Thyroid gland (tissue), 4 donors: ENCODE results near the gene MTA2. TPM values are rescaled to one million over a fixed set of nuclear protein-coding genes. Genes with fewer than 3 reads are reported as not detected.

Experiments
- DNase-seq, 2 donors: peaks; one replicate each; pipeline ENCODE4 v3.0.0-alpha.2; 2019
- H3K27ac ChIP-seq, 3 donors: fragments of 200-600 bp; sonication (generic); 1 replicate in 2 of 3; 2 replicates in 1 of 3; pipeline ENCODE4 v1.5.1; 2016 to 2019; ENCODE audit warnings: mild to moderate bottlenecking in 1 of 3, moderate library complexity in 1 of 3
- H3K27me3 ChIP-seq: fragments of 200-600 bp; sonication (generic); one replicate; pipeline ENCODE4 v1.5.1; 2019
- H3K36me3 ChIP-seq, 2 donors: fragments of 200-600 bp; sonication (generic); one replicate each; pipeline ENCODE4 v1.5.1; 2016 to 2019
- H3K4me1 ChIP-seq, 2 donors: fragments of 200-600 bp; sonication (generic); one replicate each; pipeline ENCODE4 v1.5.1; 2017 to 2019
- H3K4me3 ChIP-seq, 3 donors: fragments of 200-600 bp; sonication (generic); replicated peaks in 1 of 3; 1 replicate in 2 of 3; 2 replicates in 1 of 3; pipeline ENCODE4 v1.5.1; 2016; ENCODE audit warnings: mild to moderate bottlenecking in 1 of 3
- H3K9me3 ChIP-seq: fragments of 200-600 bp; sonication (generic); one replicate; pipeline ENCODE4 v1.5.1; 2017
- POLR2A ChIP-seq, 2 donors: fragments of 450-650 bp; IDR thresholded peaks; one replicate each; pipeline ENCODE4 v1.6.1; 2017; ENCODE audit warnings: antibody characterized with exemption in 2 of 2, mild to moderate bottlenecking in 2 of 2, moderate library complexity in 1 of 2
- WGBS, 2 donors: methylation state at CpG; one replicate each; pipeline ENCODE4 v1.1.5; 2017; 5-methylcytosine and 5-hydroxymethylcytosine counted together
- intact Hi-C: fragments of 100-400 bp; cut with DNase I; formaldehyde crosslinking; loops from one replicate; pipeline ENCODE4 v1.15.1; 2023
- total RNA-seq, 4 donors: library from RNA; depleted of rRNA; stranded (reverse); fragments of >200 nt; gene quantifications; one replicate each; pipeline ENCODE4 v1.2.3, GENCODE V29; 2016
- TF ChIP-seq, protein P1 (sequence below), 6 experiments: fragments of 200-600 bp in 3 of 6; fragments of 450-650 bp in 3 of 6; sonication (generic) in 3 of 6; IDR thresholded peaks; one replicate each; pipeline ENCODE4 v1.5.1; 2016 to 2019; ENCODE audit warnings: antibody characterized with exemption in 6 of 6, mild to moderate bottlenecking in 2 of 6, inconsistent platforms in 1 of 6, moderate library complexity in 1 of 6

The MTA2 gene
- total RNA-seq, 4 donors from 2014 or later: 65.3 to 76.7 (median 70.7) TPM

GRCh38 chr11:62556108-62556874, 45.4 kb downstream of the MTA2 start:
- peak; percentile 93 to 96 for DNase-seq
- peaks cover 69 to 79% of the 10 kb centered on the region in 2 donors for H3K4me1 ChIP-seq
- no peaks in the 10 kb centered on the region for H3K27me3 ChIP-seq
- WGBS, 2 donors: 10 to 13% methylated on average over 13 to 14 of the region's 14 CpGs
- TF ChIP-seq, protein P1, sequence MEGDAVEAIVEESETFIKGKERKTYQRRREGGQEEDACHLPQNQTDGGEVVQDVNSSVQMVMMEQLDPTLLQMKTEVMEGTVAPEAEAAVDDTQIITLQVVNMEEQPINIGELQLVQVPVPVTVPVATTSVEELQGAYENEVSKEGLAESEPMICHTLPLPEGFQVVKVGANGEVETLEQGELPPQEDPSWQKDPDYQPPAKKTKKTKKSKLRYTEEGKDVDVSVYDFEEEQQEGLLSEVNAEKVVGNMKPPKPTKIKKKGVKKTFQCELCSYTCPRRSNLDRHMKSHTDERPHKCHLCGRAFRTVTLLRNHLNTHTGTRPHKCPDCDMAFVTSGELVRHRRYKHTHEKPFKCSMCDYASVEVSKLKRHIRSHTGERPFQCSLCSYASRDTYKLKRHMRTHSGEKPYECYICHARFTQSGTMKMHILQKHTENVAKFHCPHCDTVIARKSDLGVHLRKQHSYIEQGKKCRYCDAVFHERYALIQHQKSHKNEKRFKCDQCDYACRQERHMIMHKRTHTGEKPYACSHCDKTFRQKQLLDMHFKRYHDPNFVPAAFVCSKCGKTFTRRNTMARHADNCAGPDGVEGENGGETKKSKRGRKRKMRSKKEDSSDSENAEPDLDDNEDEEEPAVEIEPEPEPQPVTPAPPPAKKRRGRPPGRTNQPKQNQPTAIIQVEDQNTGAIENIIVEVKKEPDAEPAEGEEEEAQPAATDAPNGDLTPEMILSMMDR (IDR thresholded peaks at IDR 0.05): peak in 1 of 6 experiments; percentile 13
- TF ChIP-seq POLR2A (IDR thresholded peaks at IDR 0.05): peak in 1 of 2 donors; percentile 46
- H3K4me3 ChIP-seq: no peak overlapping the region
- peak overlapping the region; percentile 83 to 96 (median 91) for H3K27ac ChIP-seq
- no peaks in the 10 kb centered on the region for H3K9me3 ChIP-seq
- peaks cover 16 to 20% of the 10 kb centered on the region in 2 donors for H3K36me3 ChIP-seq
- intact Hi-C loops: no loop called here

GRCh38 chr11:62555464-62556107, 46.1 kb downstream of the MTA2 start:
- H3K4me3 ChIP-seq: no peak overlapping the region
- TF ChIP-seq POLR2A (IDR thresholded peaks at IDR 0.05): no peak
- TF ChIP-seq, protein P1 (IDR thresholded peaks at IDR 0.05): no peak
- intact Hi-C loops: no loop called here
- H3K27me3 ChIP-seq: no peaks in the 10 kb centered on the region
- H3K27ac ChIP-seq: peak overlapping the region; percentile 83 to 96 (median 91)
- peaks cover 66 to 80% of the 10 kb centered on the region in 2 donors for H3K4me1 ChIP-seq
- peaks cover 16 to 20% of the 10 kb centered on the region in 2 donors for H3K36me3 ChIP-seq
- 25 to 32% methylated on average over 4 of the region's 4 CpGs for WGBS, 2 donors
- no peaks in the 10 kb centered on the region for H3K9me3 ChIP-seq
- peak in 1 of 2 donors; percentile 36 for DNase-seq

GRCh38 chr11:62554387-62555167, 47.1 kb downstream of the MTA2 start:
- H3K9me3 ChIP-seq: no peaks in the 10 kb centered on the region
- no peaks in the 10 kb centered on the region for H3K27me3 ChIP-seq
- peaks cover 68 to 81% of the 10 kb centered on the region in 2 donors for H3K4me1 ChIP-seq
- intact Hi-C loops: no loop called here
- TF ChIP-seq, protein P1 (IDR thresholded peaks at IDR 0.05): no peak
- TF ChIP-seq POLR2A (IDR thresholded peaks at IDR 0.05): no peak
- DNase-seq: peak; percentile 82 to 89
- H3K27ac ChIP-seq: peak overlapping the region; percentile 83 to 96 (median 91)
- 74 to 80% methylated on average over 7 of the region's 7 CpGs for WGBS, 2 donors
- H3K4me3 ChIP-seq: no peak overlapping the region
- peaks cover 10 to 14% of the 10 kb centered on the region in 2 donors for H3K36me3 ChIP-seq

GRCh38 chr11:62553839-62554361, 47.8 kb downstream of the MTA2 start:
- H3K27me3 ChIP-seq: no peaks in the 10 kb centered on the region
- no peaks in the 10 kb centered on the region for H3K9me3 ChIP-seq
- peaks cover 3 to 7% of the 10 kb centered on the region in 2 donors for H3K36me3 ChIP-seq
- intact Hi-C loops: no loop called here
- no peak overlapping the region for H3K4me3 ChIP-seq
- 68 to 72% methylated on average over 8 of the region's 8 CpGs for WGBS, 2 donors
- no peak for DNase-seq
- no peak for TF ChIP-seq POLR2A (IDR thresholded peaks at IDR 0.05)
- TF ChIP-seq, protein P1 (IDR thresholded peaks at IDR 0.05): no peak
- H3K4me1 ChIP-seq: peaks cover 74 to 88% of the 10 kb centered on the region in 2 donors
- H3K27ac ChIP-seq: peak overlapping the region; percentile 83 to 96 (median 91)
